Suprapubic skin (tissue), 4 donors: ENCODE measurements around the gene AASDH. TPM values are rescaled to one million over a fixed set of nuclear protein-coding genes. Genes with fewer than 3 reads are reported as not detected.
A peak's percentile ranks its signal among the peaks of the same experiment; 100 is the strongest.

Source experiments
- DNase-seq, 2 donors: peaks; one replicate each; pipeline ENCODE4 v3.0.0-alpha.2; 2019; ENCODE audit warnings: low spot score in 2 of 2
- H3K27ac ChIP-seq: fragments of 200-600 bp; sonication (generic); one replicate; pipeline ENCODE4 v1.5.1; 2019
- H3K27me3 ChIP-seq: fragments of 200-600 bp; sonication (generic); one replicate; pipeline ENCODE4 v1.5.1; 2019
- H3K36me3 ChIP-seq: fragments of 200-600 bp; sonication (generic); one replicate; pipeline ENCODE4 v1.5.1; 2019
- H3K4me1 ChIP-seq: fragments of 200-600 bp; sonication (generic); one replicate; pipeline ENCODE4 v1.5.1; 2019
- H3K4me3 ChIP-seq: fragments of 200-600 bp; sonication (generic); one replicate; pipeline ENCODE4 v1.5.1; 2019; ENCODE audit warnings: mild to moderate bottlenecking
- H3K9me3 ChIP-seq: fragments of 200-600 bp; sonication (generic); one replicate; pipeline ENCODE4 v1.5.1; 2019
- CTCF ChIP-seq, 2 donors: fragments of 200-600 bp in 1 of 2; fragments of 450-650 bp in 1 of 2; sonication (generic) in 1 of 2; IDR thresholded peaks; one replicate each; pipeline ENCODE4 v1.5.1; 2016 to 2019; ENCODE audit warnings: antibody characterized with exemption in 2 of 2, mild to moderate bottlenecking in 1 of 2, moderate library complexity in 1 of 2
- EP300 ChIP-seq: sonication (generic); formaldehyde crosslinking; IDR thresholded peaks from one replicate; pipeline ENCODE4 v1.6.1; 2017; ENCODE audit warnings: antibody characterized with exemption
- POLR2A ChIP-seq, 2 donors: fragments of 450-650 bp; IDR thresholded peaks; one replicate each; pipeline ENCODE4 v1.6.1; 2017; ENCODE audit warnings: antibody characterized with exemption in 2 of 2, mild to moderate bottlenecking in 2 of 2, moderate library complexity in 2 of 2
- POLR2AphosphoS5 ChIP-seq, 3 donors: sonication (generic); formaldehyde crosslinking; IDR thresholded peaks; one replicate each; pipeline ENCODE4 v1.6.1; 2017; ENCODE audit warnings: antibody characterized with exemption in 3 of 3
- WGBS: methylation state at CpG from one replicate; pipeline ENCODE4 v1.1.5; 2018; 5-methylcytosine and 5-hydroxymethylcytosine counted together
- total RNA-seq, 4 donors: library from RNA; depleted of rRNA; stranded (reverse); fragments of >200 nt; gene quantifications; one replicate each; pipeline ENCODE4 v1.1.0, GENCODE V29; 2016

The AASDH gene
- total RNA-seq, 4 donors from 2014 or later, result 10.7 to 14.6 (median 12.0) TPM

- no peak for TF ChIP-seq POLR2AphosphoS5 (IDR thresholded peaks at IDR 0.05)
- no peak for TF ChIP-seq POLR2A (IDR thresholded peaks at IDR 0.05)
- no peak for TF ChIP-seq CTCF (IDR thresholded peaks at IDR 0.05)
- no peak for TF ChIP-seq EP300
- H3K36me3 ChIP-seq, result no peaks in the 10 kb centered on the region
These were observed 83.4 kb downstream of the AASDH start for GRCh38 chr4:56303921-56304320.

GRCh38 chr4:56302760-56303159 is 84.5 kb downstream of the AASDH start:
- WGBS, result 48% methylated on average over 3 of the region's 3 CpGs
- H3K4me1 ChIP-seq, result peaks cover 8% of the 10 kb centered on the region
- no peaks in the 10 kb centered on the region for H3K27me3 ChIP-seq
- H3K36me3 ChIP-seq, result no peaks in the 10 kb centered on the region
- no peaks in the 10 kb centered on the region for H3K9me3 ChIP-seq
- H3K4me3 ChIP-seq, result no peak overlapping the region
- DNase-seq, result no peak
- no peak for TF ChIP-seq POLR2A (IDR thresholded peaks at IDR 0.05)
- no peak for TF ChIP-seq EP300
- TF ChIP-seq POLR2AphosphoS5 (IDR thresholded peaks at IDR 0.05), result no peak
- no peak for TF ChIP-seq CTCF (IDR thresholded peaks at IDR 0.05)
- H3K27ac ChIP-seq, result no peak overlapping the region

More at GRCh38 chr4:56303921-56304320, 83.4 kb downstream of the AASDH start:
- Histone ChIP-seq H3K4me3 (no peak overlapping the region), H3K9me3 (no peaks in the 10 kb centered on the region), H3K27me3 (no peaks in the 10 kb centered on the region), H3K27ac (no peak overlapping the region), H3K4me1 (peaks cover 8% of the 10 kb centered on the region)
- no peak for DNase-seq
- 83% methylated on average over 2 of the region's 2 CpGs for WGBS

- no peak for TF ChIP-seq POLR2AphosphoS5 (IDR thresholded peaks at IDR 0.05)
- TF ChIP-seq CTCF (IDR thresholded peaks at IDR 0.05), result no peak
- no peak for TF ChIP-seq EP300
- TF ChIP-seq POLR2A (IDR thresholded peaks at IDR 0.05), result no peak
- Histone ChIP-seq H3K4me1 (peaks cover 8% of the 10 kb centered on the region), H3K27ac (no peak overlapping the region), H3K4me3 (no peak overlapping the region), H3K27me3 (no peaks in the 10 kb centered on the region), H3K9me3 (no peaks in the 10 kb centered on the region), H3K36me3 (no peaks in the 10 kb centered on the region)
- 81% methylated on average over 8 of the region's 8 CpGs for WGBS
- no peak for DNase-seq
These were observed 85.2 kb downstream of the AASDH start for GRCh38 chr4:56301997-56302496.

GRCh38 chr4:56301181-56301996 is 85.9 kb downstream of the AASDH start:
- Histone ChIP-seq H3K4me1 (peaks cover 8% of the 10 kb centered on the region), H3K27ac (no peak overlapping the region), H3K4me3 (no peak overlapping the region), H3K36me3 (no peaks in the 10 kb centered on the region), H3K27me3 (no peaks in the 10 kb centered on the region), H3K9me3 (no peaks in the 10 kb centered on the region)
- DNase-seq, result no peak
- WGBS, result 25% methylated on average over 10 of the region's 10 CpGs
- TF ChIP-seq POLR2A (IDR thresholded peaks at IDR 0.05), result no peak
- TF ChIP-seq CTCF (IDR thresholded peaks at IDR 0.05), result peak; percentile 20 to 65

GRCh38 chr4:56298236-56298635 is 89.1 kb downstream of the AASDH start:
- Histone ChIP-seq H3K4me1 (peaks cover 8% of the 10 kb centered on the region), H3K4me3 (no peak overlapping the region), H3K27me3 (no peaks in the 10 kb centered on the region), H3K9me3 (peaks cover 4% of the 10 kb centered on the region), H3K36me3 (no peaks in the 10 kb centered on the region), H3K27ac (no peak overlapping the region)
- TF ChIP-seq EP300, result no peak
- TF ChIP-seq CTCF (IDR thresholded peaks at IDR 0.05), result no peak
- no peak for TF ChIP-seq POLR2A (IDR thresholded peaks at IDR 0.05)
- TF ChIP-seq POLR2AphosphoS5 (IDR thresholded peaks at IDR 0.05), result no peak
- WGBS, result 82% methylated on average over 3 of the region's 3 CpGs
- no peak for DNase-seq
